ENCODE data around the gene PTPN9.

PTPN9 gene

GRCh38 chr15:75425966-75426500 is 153.1 kb downstream of the PTPN9 start:
- in situ Hi-C loops (cut with MboI; ENCODE audit: low sequenced_read_pairs) = no loop called here

GRCh38 chr15:75422554-75422953 is 156.6 kb downstream of the PTPN9 start:
- in situ Hi-C loops (cut with MboI; ENCODE audit: low sequenced_read_pairs) = no loop called here

GRCh38 chr15:75420698-75421097 is 158.4 kb downstream of the PTPN9 start:
- in situ Hi-C loops (cut with MboI; ENCODE audit: low sequenced_read_pairs) = no loop called here

DNA sequence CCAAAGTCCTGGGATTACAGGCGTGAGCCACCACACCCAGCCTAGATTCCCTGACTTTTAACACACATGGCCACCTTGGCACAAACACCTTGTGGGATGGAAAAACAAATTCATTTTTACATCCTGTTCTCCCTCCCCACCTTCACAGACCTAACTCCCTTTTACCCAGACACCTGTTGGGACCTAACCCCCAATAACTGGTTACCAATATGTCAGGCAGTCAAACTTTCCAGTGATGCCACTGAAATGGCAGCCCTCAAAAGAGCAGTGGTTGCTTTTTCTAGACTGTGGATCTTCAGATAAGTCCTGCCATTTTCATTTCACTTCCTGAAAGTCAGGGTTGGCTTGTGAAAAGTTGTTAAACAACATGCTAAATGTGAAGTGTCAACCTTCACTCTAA is 162.5 kb downstream of the PTPN9 start:
- in situ Hi-C loops (cut with MboI; ENCODE audit: low sequenced_read_pairs) = no loop called here

All from HL-60/S4 treated with retinoic acid at 250 ng/mL for 4 days and 3 days (cell line).